Lung (tissue), 12 donors: ENCODE data around the gene PHAF1. TPM values are rescaled to one million over a fixed set of nuclear protein-coding genes. Genes with fewer than 3 reads are reported as not detected.

Source experiments
- ATAC-seq: fragments of 200-7000 bp; cut with Tn5 transposase; one replicate; pipeline ENCODE4 v1.9.1; 2020; ENCODE audit warnings: moderate number of reproducible peaks; ENCODE audit not compliant: insufficient read depth, low FRiP score
- DNase-seq, 3 donors: peaks; one replicate each; pipeline ENCODE4 v3.0.0-alpha.2; 2013 to 2017
- H3K27ac ChIP-seq, 2 donors: one replicate each; pipeline ENCODE4 v1.5.1; 2013; ENCODE audit warnings: mild to moderate bottlenecking in 2 of 2, moderate library complexity in 2 of 2, control low read depth in 1 of 2, inconsistent platforms in 1 of 2, low read depth in 1 of 2, low read length in 1 of 2
- H3K27me3 ChIP-seq, 3 donors: one replicate each; pipeline ENCODE4 v1.5.1; 2013; ENCODE audit warnings: low read length in 2 of 3; ENCODE audit not compliant: control insufficient read depth in 3 of 3, insufficient read depth in 3 of 3
- H3K36me3 ChIP-seq, 4 donors: one replicate each; pipeline ENCODE4 v1.5.1; 2013; ENCODE audit warnings: low read length in 4 of 4, mild to moderate bottlenecking in 1 of 4, moderate library complexity in 1 of 4; ENCODE audit not compliant: control insufficient read depth in 4 of 4, insufficient read depth in 4 of 4
- H3K4me1 ChIP-seq, 5 donors: one replicate each; pipeline ENCODE4 v1.5.1; 2013; ENCODE audit warnings: low read length in 5 of 5, mild to moderate bottlenecking in 2 of 5, moderate library complexity in 1 of 5; ENCODE audit not compliant: control insufficient read depth in 5 of 5, insufficient read depth in 5 of 5
- H3K4me3 ChIP-seq: one replicate; pipeline ENCODE4 v1.5.1; 2013; ENCODE audit warnings: mild to moderate bottlenecking, control low read depth, moderate library complexity
- H3K9ac ChIP-seq, 2 donors: one replicate each; pipeline ENCODE4 v1.5.1; 2013; ENCODE audit warnings: low read length in 2 of 2, control low read depth in 1 of 2; ENCODE audit not compliant: insufficient read depth in 1 of 2
- H3K9me3 ChIP-seq, 4 donors: one replicate each; pipeline ENCODE4 v1.5.1; 2013; ENCODE audit warnings: low read length in 3 of 4, mild to moderate bottlenecking in 1 of 4, moderate library complexity in 1 of 4; ENCODE audit not compliant: control insufficient read depth in 4 of 4, insufficient read depth in 3 of 4
- CTCF ChIP-seq: IDR thresholded peaks from 2 replicates; pipeline ENCODE4 v1.5.1; 2012; ENCODE audit warnings: mild to moderate bottlenecking; ENCODE audit errors: control extremely low read depth, extremely low read depth
- WGBS, 2 donors: extraction: QIAGEN DNeasy Blood & Tissue Kit; methylation state at CpG; one replicate each; pipeline ENCODE4 v1.1.7; 2013; 5-methylcytosine and 5-hydroxymethylcytosine counted together
- polyA plus RNA-seq, 2 donors: library from polyadenylated mRNA; stranded (reverse); fragments of 200-250 nt; gene quantifications; one replicate each; pipeline ENCODE4 v1.2.1, GENCODE V29; 2013
- total RNA-seq, 2 donors: library from RNA; depleted of rRNA in 1 of 2; stranded (reverse); fragments of >200 nt in 1 of 2; gene quantifications; one replicate each; pipeline ENCODE4 v1.2.1, GENCODE V29; 2014 to 2021
- donor health status: control.
- donor health status: control.
- donor health status: Bipolar disorder and iron deficiency.
- donor health status: healthy.
- donor health status: DM: yes; HTN: yes; CAD: no.

Gene PHAF1
- total and polyA plus RNA-seq, 4 donors, result 9.1 to 36.1 (median 13.3) TPM

- DNase-seq (no peak), ATAC-seq (no peak)
- peaks cover 0 to 2% (median 0%) of the 10 kb centered on the region in 4 donors for H3K36me3 ChIP-seq
- H3K4me3 ChIP-seq, result no peak overlapping the region
- no peak for TF ChIP-seq CTCF
- H3K9me3 ChIP-seq, result peaks cover 0 to 2% (median 0%) of the 10 kb centered on the region in 4 donors
- peaks cover 0 to 32% (median 5%) of the 10 kb centered on the region in 5 donors for H3K4me1 ChIP-seq
- H3K27ac ChIP-seq, result no peak overlapping the region
- WGBS, 2 donors, result 73 to 76% methylated on average over 7 of the region's 7 CpGs
- peaks cover 0 to 67% (median 61%) of the 10 kb centered on the region in 3 donors for H3K27me3 ChIP-seq
- H3K9ac ChIP-seq, result no peak overlapping the region
Observed at GRCh38 chr16:67157892-67158635, 48.3 kb downstream of the PHAF1 start.

DNA sequence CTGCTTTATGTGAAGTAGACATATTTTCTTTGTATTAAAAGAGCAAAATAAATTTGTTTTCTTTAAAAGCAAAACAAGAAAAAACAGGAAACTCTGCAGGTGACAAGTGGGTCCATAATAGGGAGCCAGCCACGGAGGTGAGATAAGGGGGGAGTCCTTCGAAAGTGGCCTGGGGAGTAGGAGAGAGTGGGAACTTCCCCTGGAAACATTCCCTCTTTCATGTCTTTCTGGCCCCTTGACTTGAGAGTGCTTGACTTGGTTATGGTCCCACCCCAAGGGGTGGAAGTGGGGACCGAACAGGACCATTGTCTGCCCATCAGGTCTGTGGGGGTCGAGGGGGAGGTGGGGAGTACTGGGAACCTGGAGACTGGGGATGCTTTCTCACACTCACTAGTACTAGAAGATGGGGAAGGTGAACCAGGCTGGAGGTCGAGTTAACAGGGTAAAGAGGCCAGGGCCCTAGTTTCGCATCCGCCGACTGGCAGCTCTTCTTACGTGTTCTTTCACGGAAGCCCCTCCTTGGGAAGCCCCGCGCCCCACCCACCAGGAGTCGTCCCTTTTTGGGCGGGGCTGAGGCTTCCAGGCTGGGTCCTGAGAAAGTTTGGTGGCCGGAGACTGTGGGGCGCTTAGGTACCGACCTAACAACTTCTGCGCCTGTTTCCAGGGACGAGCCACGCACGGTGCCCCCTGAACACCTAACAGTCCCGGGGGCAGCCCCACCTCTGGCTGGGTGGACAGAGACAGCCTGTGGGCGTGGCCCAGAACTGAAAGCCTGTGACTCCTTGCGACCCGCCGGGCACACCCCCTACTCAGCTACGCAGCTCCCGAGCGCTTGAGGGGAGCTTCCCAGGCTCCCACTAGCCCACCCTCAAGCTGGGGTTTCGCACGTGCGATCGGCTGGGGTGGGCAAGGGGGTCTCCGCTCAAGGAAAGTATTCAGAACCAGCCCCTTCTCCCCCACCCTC lies 49.2 kb downstream of the PHAF1 start:
- Histone ChIP-seq H3K36me3 (peaks cover 0 to 5% (median 0%) of the 10 kb centered on the region in 4 donors), H3K9me3 (peaks cover 0 to 2% (median 0%) of the 10 kb centered on the region in 4 donors), H3K27ac (peak overlapping the region; percentile 84 to 90), H3K9ac (no peak overlapping the region), H3K27me3 (peaks cover 0 to 68% (median 66%) of the 10 kb centered on the region in 3 donors), H3K4me3 (peak overlapping the region; percentile 82), H3K4me1 (peaks cover 0 to 41% (median 12%) of the 10 kb centered on the region in 5 donors)
- ATAC-seq, result peak; percentile 2
- no peak for TF ChIP-seq CTCF
- WGBS, 2 donors, result 6 to 7% methylated on average over 34 of the region's 34 CpGs
- DNase-seq, result no peak

DNA sequence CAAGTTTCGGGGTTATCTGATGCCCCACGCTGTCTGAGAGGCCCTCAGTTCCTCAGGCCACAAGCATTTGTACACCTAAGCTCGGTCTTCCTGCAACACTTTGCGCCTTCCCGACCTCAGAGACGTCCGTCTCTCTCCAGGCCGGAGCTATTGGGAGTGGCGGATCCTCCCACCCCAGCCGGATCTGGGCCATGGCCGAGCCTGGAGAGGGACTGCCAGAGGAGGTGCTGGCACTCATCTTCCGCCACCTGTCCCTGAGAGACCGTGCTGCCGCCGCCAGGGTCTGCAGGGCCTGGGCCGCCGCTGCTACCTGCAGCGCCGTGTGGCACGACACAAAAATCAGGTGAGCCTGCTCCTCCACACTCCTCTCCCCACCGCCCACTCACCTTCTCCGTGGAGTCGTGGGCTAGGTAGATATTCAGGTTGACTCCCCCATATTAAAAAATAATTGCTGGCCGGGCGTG lies 51.9 kb downstream of the PHAF1 start:
- Histone ChIP-seq H3K36me3 (peaks cover 0 to 5% (median 0%) of the 10 kb centered on the region in 4 donors), H3K9me3 (peaks cover 0 to 2% (median 0%) of the 10 kb centered on the region in 4 donors), H3K27me3 (peaks cover 0 to 78% (median 67%) of the 10 kb centered on the region in 3 donors), H3K4me3 (peak overlapping the region; percentile 14), H3K27ac (no peak overlapping the region), H3K9ac (no peak overlapping the region), H3K4me1 (peaks cover 0 to 42% (median 12%) of the 10 kb centered on the region in 5 donors)
- no peak for ATAC-seq
- 52 to 55% methylated on average over 25 of the region's 25 CpGs for whole genome bisulfite sequencing, 2 donors
- no peak for TF ChIP-seq CTCF
- no peak for DNase-seq
